Progenitor cell of endocrine pancreas (in vitro differentiated cells): Measurements from ENCODE around the gene ATXN1. TPM values are rescaled to one million over a fixed set of nuclear protein-coding genes. Genes with fewer than 3 reads are reported as not detected.

Experiments
- DNase-seq: peaks from one replicate; pipeline ENCODE4 v3.0.0; 2021; ENCODE audit warnings: low spot score; ENCODE audit not compliant: unreplicated experiment
- H3K27ac Mint-ChIP-seq: 2 replicates; pipeline ENCODE4 v1.8.0; 2021; ENCODE audit warnings: mild to moderate bottlenecking, moderate library complexity, mixed read lengths
- H3K27me3 Mint-ChIP-seq: 2 replicates; pipeline ENCODE4 v1.8.0; 2021; ENCODE audit warnings: mixed read lengths
- H3K36me3 Mint-ChIP-seq: 2 replicates; pipeline ENCODE4 v1.8.0; 2022; ENCODE audit warnings: mixed read lengths; ENCODE audit not compliant: insufficient read depth
- H3K4me1 Mint-ChIP-seq: 2 replicates; pipeline ENCODE4 v1.8.0; 2021; ENCODE audit warnings: low read depth, mixed read lengths
- H3K4me3 Mint-ChIP-seq: 2 replicates; pipeline ENCODE4 v1.8.0; 2021; ENCODE audit warnings: low read depth, mild to moderate bottlenecking, moderate library complexity, mixed read lengths
- H3K9me3 Mint-ChIP-seq: 2 replicates; pipeline ENCODE4 v1.8.0; 2021; ENCODE audit warnings: low read depth, mixed read lengths
- CTCF ChIP-seq: fragments of 200-600 bp; sonication (generic); IDR thresholded peaks from one replicate; pipeline ENCODE4 v1.5.0; 2021; ENCODE audit warnings: antibody characterized with exemption, mild to moderate bottlenecking; ENCODE audit not compliant: unreplicated experiment
- total RNA-seq: library from RNA; stranded (reverse); gene quantifications from 2 replicates; pipeline ENCODE4 v1.2.1, GENCODE V29; 2021

Gene ATXN1
- total RNA-seq, 1 donor from 2014 or later: 35.8 TPM

- H3K4me1 Mint-ChIP-seq: peaks cover 14% of the 10 kb centered on the region
- no peaks in the 10 kb centered on the region for H3K9me3 Mint-ChIP-seq
- no peak for TF ChIP-seq CTCF
- peaks cover 13% of the 10 kb centered on the region for H3K36me3 Mint-ChIP-seq
- no peak for DNase-seq
- no peak overlapping the region for H3K4me3 Mint-ChIP-seq
- H3K27me3 Mint-ChIP-seq: no peaks in the 10 kb centered on the region
- no peak overlapping the region for H3K27ac Mint-ChIP-seq
Measured at GRCh38 chr6:16663901-16664300, 97.4 kb downstream of the ATXN1 start.

- Mint-ChIP-seq H3K36me3 (peaks cover 11% of the 10 kb centered on the region), H3K4me1 (peaks cover 28% of the 10 kb centered on the region), H3K4me3 (no peak overlapping the region), H3K27me3 (no peaks in the 10 kb centered on the region), H3K27ac (peak overlapping the region; percentile 63), H3K9me3 (no peaks in the 10 kb centered on the region)
- no peak for DNase-seq
- no peak for TF ChIP-seq CTCF
Measured at GRCh38 chr6:16660157-16660497, 101.1 kb downstream of the ATXN1 start.

GRCh38 chr6:16659466-16660156, 101.6 kb downstream of the ATXN1 start:
- no peak for DNase-seq
- H3K4me1 Mint-ChIP-seq: peaks cover 28% of the 10 kb centered on the region
- peaks cover 12% of the 10 kb centered on the region for H3K36me3 Mint-ChIP-seq
- H3K9me3 Mint-ChIP-seq: no peaks in the 10 kb centered on the region
- H3K4me3 Mint-ChIP-seq: no peak overlapping the region
- no peaks in the 10 kb centered on the region for H3K27me3 Mint-ChIP-seq
- H3K27ac Mint-ChIP-seq: peak overlapping the region; percentile 63
- no peak for TF ChIP-seq CTCF

DNA sequence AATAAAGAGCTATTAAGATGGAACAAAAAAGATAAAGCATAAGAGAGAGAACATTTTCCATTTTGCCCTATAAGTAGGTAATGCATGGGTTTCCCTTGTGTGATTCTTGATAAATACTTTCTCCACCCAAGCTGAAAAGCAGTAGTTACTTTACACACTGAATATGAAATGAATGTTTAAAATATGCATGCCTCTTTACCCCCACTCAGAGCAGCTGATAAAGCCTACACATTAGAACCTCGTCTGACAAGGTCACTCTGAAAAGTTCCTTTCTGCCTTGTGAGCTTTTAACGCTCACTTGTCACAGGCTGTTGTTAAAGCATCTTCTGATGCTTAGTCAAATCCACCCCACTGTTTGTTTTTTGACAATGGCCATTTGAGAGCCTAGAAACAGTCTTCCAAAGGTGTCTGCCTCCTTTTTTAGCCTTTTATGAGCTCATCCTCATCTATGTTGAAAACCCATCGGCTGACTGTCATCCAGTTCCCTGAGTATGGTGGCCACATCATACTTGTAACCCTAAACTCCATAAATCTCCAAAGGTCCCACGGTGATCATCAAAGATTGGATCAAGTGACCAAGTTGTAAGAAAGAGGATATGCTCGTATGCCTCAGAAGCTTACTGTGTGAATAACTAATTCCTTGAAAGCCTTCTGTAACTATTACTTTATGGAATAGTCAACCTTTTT, 102.8 kb downstream of the ATXN1 start:
- peaks cover 12% of the 10 kb centered on the region for H3K36me3 Mint-ChIP-seq
- DNase-seq: no peak
- no peaks in the 10 kb centered on the region for H3K9me3 Mint-ChIP-seq
- H3K4me1 Mint-ChIP-seq: peaks cover 28% of the 10 kb centered on the region
- H3K27ac Mint-ChIP-seq: no peak overlapping the region
- H3K4me3 Mint-ChIP-seq: peak overlapping the region; percentile 12
- no peaks in the 10 kb centered on the region for H3K27me3 Mint-ChIP-seq
- TF ChIP-seq CTCF: no peak

- no peaks in the 10 kb centered on the region for H3K27me3 Mint-ChIP-seq
- H3K4me1 Mint-ChIP-seq: peaks cover 28% of the 10 kb centered on the region
- TF ChIP-seq CTCF: no peak
- DNase-seq: no peak
- H3K36me3 Mint-ChIP-seq: peaks cover 14% of the 10 kb centered on the region
- no peak overlapping the region for H3K4me3 Mint-ChIP-seq
- no peak overlapping the region for H3K27ac Mint-ChIP-seq
- H3K9me3 Mint-ChIP-seq: no peaks in the 10 kb centered on the region
Measured at GRCh38 chr6:16657768-16658167, 103.5 kb downstream of the ATXN1 start.
